ENCODE measurements around the gene ATP6V0D1. TPM values are rescaled to one million over a fixed set of nuclear protein-coding genes. Genes with fewer than 3 reads are reported as not detected.

The ATP6V0D1 gene
- polyA plus RNA-seq, 2 of the 4 experiments (the other 2 are of a cell fraction): 45.7 to 103 TPM

DNA sequence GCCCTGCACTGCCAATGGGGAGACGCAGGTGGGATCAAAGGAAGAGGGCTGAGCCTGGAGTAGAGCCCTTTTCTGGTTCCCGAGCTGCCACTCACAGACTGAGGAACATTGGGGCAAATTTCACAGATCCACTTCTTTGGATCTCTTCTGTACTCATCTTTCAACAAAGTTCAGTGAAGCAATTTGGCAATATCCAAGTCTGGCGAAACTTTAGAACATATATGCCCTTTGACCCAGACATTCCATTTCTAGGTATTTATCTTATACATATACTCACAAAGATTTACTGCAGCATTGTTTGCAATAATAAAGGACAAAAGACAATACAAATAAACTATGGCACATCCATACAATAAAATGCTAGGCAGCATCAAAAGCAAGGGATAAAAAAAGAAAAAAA lies 69.6 kb downstream of the ATP6V0D1 start:
- DNase-seq (ENCODE audit: low read depth in 1 of 2, low spot score in 1 of 2): no peak
- Histone ChIP-seq H3K4me3 (no peak overlapping the region), H3K4me1 (peaks cover 18% of the 10 kb centered on the region; the same call in 2 of the 3 replicates), H3K27ac (no peak overlapping the region), H3K4me2 (no peak overlapping the region), H3K9me3 (no peaks in the 10 kb centered on the region)
- POLR2A ChIA-PET: no interaction called here
- CTCF ChIA-PET: interaction anchor here (1.7 to 3.7 kb wide), 3 partner anchors 11 to 17 kb away, joined by 7 to 28 read pairs (median 10); no protein-coding TSS in a partner anchor
- WGBS (ENCODE audit: missing lambda C conversion rate): 96% methylated on average over 3 of the region's 3 CpGs
- no peak for ATAC-seq
- TF ChIP-seq NPAS2 (CRISPR knock-in tag; IDR thresholded peaks at IDR 0.05; ENCODE audit: borderline replicate concordance) (no peak), TP53 (CRISPR knock-in tag; IDR thresholded peaks at IDR 0.05) (no peak), CEBPB (IDR thresholded peaks at IDR 0.05) (no peak), FOXS1 (CRISPR knock-in tag; IDR thresholded peaks at IDR 0.05) (no peak), ZFP36 (IDR thresholded peaks at IDR 0.05; ENCODE audit: borderline replicate concordance, partially characterized antibody) (no peak), EP300 (IDR thresholded peaks at IDR 0.05) (no peak), ZSCAN20 (CRISPR knock-in tag; IDR thresholded peaks at IDR 0.05) (no peak), HEYL (CRISPR knock-in tag; IDR thresholded peaks at IDR 0.05) (no peak), ZC3H11A (IDR thresholded peaks at IDR 0.05) (no peak)
- TF ChIP-seq, protein P1, sequence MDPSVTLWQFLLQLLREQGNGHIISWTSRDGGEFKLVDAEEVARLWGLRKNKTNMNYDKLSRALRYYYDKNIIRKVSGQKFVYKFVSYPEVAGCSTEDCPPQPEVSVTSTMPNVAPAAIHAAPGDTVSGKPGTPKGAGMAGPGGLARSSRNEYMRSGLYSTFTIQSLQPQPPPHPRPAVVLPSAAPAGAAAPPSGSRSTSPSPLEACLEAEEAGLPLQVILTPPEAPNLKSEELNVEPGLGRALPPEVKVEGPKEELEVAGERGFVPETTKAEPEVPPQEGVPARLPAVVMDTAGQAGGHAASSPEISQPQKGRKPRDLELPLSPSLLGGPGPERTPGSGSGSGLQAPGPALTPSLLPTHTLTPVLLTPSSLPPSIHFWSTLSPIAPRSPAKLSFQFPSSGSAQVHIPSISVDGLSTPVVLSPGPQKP (IDR thresholded peaks at IDR 0.05; ENCODE audit: low read depth, low read length): no peak
- TF ChIP-seq, protein P2, sequence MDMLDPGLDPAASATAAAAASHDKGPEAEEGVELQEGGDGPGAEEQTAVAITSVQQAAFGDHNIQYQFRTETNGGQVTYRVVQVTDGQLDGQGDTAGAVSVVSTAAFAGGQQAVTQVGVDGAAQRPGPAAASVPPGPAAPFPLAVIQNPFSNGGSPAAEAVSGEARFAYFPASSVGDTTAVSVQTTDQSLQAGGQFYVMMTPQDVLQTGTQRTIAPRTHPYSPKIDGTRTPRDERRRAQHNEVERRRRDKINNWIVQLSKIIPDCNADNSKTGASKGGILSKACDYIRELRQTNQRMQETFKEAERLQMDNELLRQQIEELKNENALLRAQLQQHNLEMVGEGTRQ (IDR thresholded peaks at IDR 0.05): no peak
- no peak for FAIRE-seq

DNA sequence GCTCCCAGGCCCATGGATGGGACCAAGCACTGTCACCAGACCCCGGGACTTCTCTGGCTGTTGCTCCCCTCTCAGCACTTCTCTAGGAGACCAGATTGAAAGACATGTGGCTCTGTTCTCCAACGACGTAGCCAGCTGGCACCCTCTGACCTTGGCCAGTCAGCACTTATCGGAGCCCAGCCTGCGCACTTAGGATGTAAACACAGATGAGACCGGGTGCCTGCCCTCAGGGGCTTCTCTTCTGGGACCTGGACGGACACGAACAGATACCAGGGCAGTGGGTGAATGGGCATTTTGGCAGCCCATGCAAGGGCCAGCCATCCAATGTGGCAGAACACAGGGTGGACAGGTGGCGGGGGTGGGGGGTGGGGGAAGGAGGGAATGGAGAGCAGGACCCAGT lies 71.3 kb downstream of the ATP6V0D1 start:
- Histone ChIP-seq H3K4me1 (peaks cover 11% of the 10 kb centered on the region; the same call in 2 of the 3 replicates), H3K9me3 (no peaks in the 10 kb centered on the region), H3K4me3 (no peak overlapping the region), H3K4me2 (no peak overlapping the region), H3K27ac (0 out of 6 replicates have a peak overlapping the region, but pooled peaks of 1 of the 2 experiments have one; percentile 8)
- TF ChIP-seq HOXB13 (CRISPR knock-in tag; IDR thresholded peaks at IDR 0.05; ENCODE audit: low read depth): no peak
- no peak for TF ChIP-seq ZSCAN20 (CRISPR knock-in tag; IDR thresholded peaks at IDR 0.05)
- TF ChIP-seq, protein P2 (IDR thresholded peaks at IDR 0.05): no peak
- no peak for TF ChIP-seq HOXB5 (CRISPR knock-in tag; IDR thresholded peaks at IDR 0.05)
- TF ChIP-seq POLR2AphosphoS2 (conservative IDR thresholded peaks at IDR 0.05; ENCODE audit: low read length): no peak
- TF ChIP-seq CHD2 (IDR thresholded peaks at IDR 0.05; ENCODE audit: low read length, partially characterized antibody): no peak
- TF ChIP-seq HDAC2 (IDR thresholded peaks at IDR 0.05): no peak
- WGBS (ENCODE audit: missing lambda C conversion rate): 90% methylated on average over 8 of the region's 9 CpGs
- DNase-seq (ENCODE audit: low read depth in 1 of 2, low spot score in 1 of 2): no peak
- POLR2A ChIA-PET: no interaction called here
- ATAC-seq: no peak
- CTCF ChIA-PET: interaction anchor here (0.6 to 3.0 kb wide), 3 partner anchors 10 to 16 kb away, joined by 3 to 17 read pairs (median 4); partner anchors contain the start of gene TPPP3
- no peak for FAIRE-seq

DNA sequence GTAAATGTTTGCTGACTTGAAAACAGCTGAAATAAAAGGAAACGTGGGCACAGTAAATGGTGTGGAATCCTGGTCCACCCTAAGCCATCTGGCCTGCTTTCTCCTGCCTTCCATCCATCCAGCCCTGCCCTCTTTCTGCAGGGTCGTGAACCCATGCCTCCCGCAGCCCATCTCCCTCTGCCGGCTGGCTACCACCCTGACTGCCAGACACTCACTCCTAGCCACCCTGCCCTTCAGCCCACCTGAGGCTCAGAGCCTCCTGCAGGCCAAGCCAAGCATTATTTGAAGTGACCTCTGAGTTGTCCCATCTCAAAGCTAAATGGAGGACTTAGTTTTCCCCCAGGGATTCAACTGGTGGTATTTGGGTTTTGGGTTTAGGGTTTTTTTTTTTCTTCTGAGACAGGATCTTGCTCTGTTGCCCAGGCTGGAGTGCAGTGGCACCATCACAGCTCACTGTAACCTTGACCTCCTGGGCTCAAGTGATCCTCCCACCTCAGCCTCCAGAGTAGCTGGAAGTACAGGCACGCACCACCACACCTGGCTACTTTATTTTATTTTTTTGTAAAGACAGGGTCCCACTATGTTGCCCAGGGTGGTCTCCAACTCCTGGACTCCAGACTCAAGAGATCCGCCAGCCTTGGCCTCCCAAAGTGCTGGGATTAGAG lies 73.0 kb downstream of the ATP6V0D1 start:
- H3K27ac ChIP-seq: no peak overlapping the region
- FAIRE-seq (no peak), ATAC-seq (peak in 1 of 2 experiments; percentile 41; a peak in 3 of 6 replicates), DNase-seq (ENCODE audit: low read depth in 1 of 2, low spot score in 1 of 2) (no peak)
- H3K4me1 ChIP-seq: peaks cover 11% of the 10 kb centered on the region; the same call in 2 of the 3 replicates
- ChIA-PET CTCF (interaction anchor here (0.6 to 3.6 kb wide), 13 partner anchors 9 to 825 kb away, joined by 3 to 17 read pairs (median 4); partner anchors contain the start of genes LRRC36, TPPP3 and ZDHHC1), POLR2A (no interaction called here)
- WGBS (ENCODE audit: missing lambda C conversion rate): 78% methylated on average over 6 of the region's 6 CpGs
- no peak for TF ChIP-seq HOXB5 (CRISPR knock-in tag; IDR thresholded peaks at IDR 0.05)
- no peak for TF ChIP-seq BHLHE40 (IDR thresholded peaks at IDR 0.05; ENCODE audit: low read depth, low read length)
- H3K9me3 ChIP-seq: no peaks in the 10 kb centered on the region
- H3K4me3 ChIP-seq: no peak overlapping the region
- H3K4me2 ChIP-seq: no peak overlapping the region
